ENCODE data around the gene MATN1.
A peak's percentile ranks its signal among the peaks of the same experiment; 100 is the strongest.
"Not testable (repeated sequence)": the region's sequence is repeated elsewhere in the genome, so short reads cannot be mapped to it uniquely, and the experiment has no call there.

Gene MATN1

GRCh38 chr1:30688920-30689794 is 34.2 kb downstream of the MATN1 start:
- TF ChIP-seq CTCF (IDR thresholded peaks at IDR 0.05; ENCODE audit: low read depth, low read length) = no peak
- Histone ChIP-seq H3K36me3 (no peaks in the 10 kb centered on the region), H3K27ac (peak overlapping the region; percentile 53), H3K4me3 (ENCODE audit: low read depth, low read length) (no peak overlapping the region), H3K9me3 (ENCODE audit: severe bottlenecking) (no peaks in the 10 kb centered on the region), H3K27me3 (ENCODE audit: insufficient read depth, low read depth, severe bottlenecking) (no peaks in the 10 kb centered on the region)
- DNase-seq = peak; percentile 10

DNA sequence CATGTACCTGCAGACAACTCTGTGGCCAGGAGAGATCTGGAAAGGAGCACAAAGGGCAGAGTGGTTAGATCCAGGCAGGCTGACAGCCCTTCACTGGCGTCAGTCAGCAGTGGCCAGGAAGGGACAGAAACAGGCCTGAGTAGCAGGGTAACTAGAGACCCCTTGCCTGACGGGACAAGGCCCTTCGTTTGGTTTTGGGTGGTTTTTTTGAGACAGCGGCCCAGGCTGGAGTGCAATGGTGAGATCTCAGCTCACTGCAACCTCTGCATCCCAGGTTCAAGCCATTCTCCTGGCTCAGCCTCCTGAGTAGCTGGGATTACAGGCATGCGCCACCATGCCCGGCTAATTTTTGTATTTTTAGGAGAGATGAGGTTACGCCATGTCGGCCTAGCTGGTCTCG is 34.9 kb downstream of the MATN1 start:
- not testable (repeated sequence) for H3K27me3 ChIP-seq (ENCODE audit: insufficient read depth, low read depth, severe bottlenecking); H3K27ac ChIP-seq

GRCh38 chr1:30687886-30688285 is 35.5 kb downstream of the MATN1 start:
- TF ChIP-seq CTCF (IDR thresholded peaks at IDR 0.05; ENCODE audit: low read depth, low read length) = no peak
- Histone ChIP-seq H3K27me3 (ENCODE audit: insufficient read depth, low read depth, severe bottlenecking) (no peaks in the 10 kb centered on the region), H3K9me3 (ENCODE audit: severe bottlenecking) (no peaks in the 10 kb centered on the region), H3K36me3 (no peaks in the 10 kb centered on the region), H3K4me3 (ENCODE audit: low read depth, low read length) (no peak overlapping the region), H3K27ac (no peak overlapping the region)
- peak; percentile 2 for DNase-seq

More for the DNA sequence above, 34.9 kb downstream of the MATN1 start:
- H3K9me3 ChIP-seq (ENCODE audit: severe bottlenecking); H3K36me3 ChIP-seq; H3K4me3 ChIP-seq (ENCODE audit: low read depth, low read length): not testable (repeated sequence)
- peak; percentile 4 for DNase-seq

GRCh38 chr1:30686236-30686935 is 37.0 kb downstream of the MATN1 start:
- H3K27ac ChIP-seq = peak overlapping the region; percentile 43; the same call in 1 of the 2 replicates
- H3K9me3 ChIP-seq (ENCODE audit: severe bottlenecking) = no peaks in the 10 kb centered on the region
- H3K4me3 ChIP-seq (ENCODE audit: low read depth, low read length) = no peak overlapping the region
- H3K27me3 ChIP-seq (ENCODE audit: insufficient read depth, low read depth, severe bottlenecking) = no peaks in the 10 kb centered on the region
- TF ChIP-seq CTCF (IDR thresholded peaks at IDR 0.05; ENCODE audit: low read depth, low read length) = no peak
- no peaks in the 10 kb centered on the region for H3K36me3 ChIP-seq
- DNase-seq = no peak

GRCh38 chr1:30685796-30686165 is 37.6 kb downstream of the MATN1 start:
- Histone ChIP-seq H3K36me3 (no peaks in the 10 kb centered on the region), H3K9me3 (ENCODE audit: severe bottlenecking) (no peaks in the 10 kb centered on the region), H3K27ac (peak overlapping the region; percentile 43; the same call in 1 of the 2 replicates), H3K27me3 (ENCODE audit: insufficient read depth, low read depth, severe bottlenecking) (no peaks in the 10 kb centered on the region), H3K4me3 (ENCODE audit: low read depth, low read length) (no peak overlapping the region)
- TF ChIP-seq CTCF (IDR thresholded peaks at IDR 0.05; ENCODE audit: low read depth, low read length) = no peak
- no peak for DNase-seq

Data from WERI-Rb-1 (cell line).